Upper lobe of left lung (tissue), 4 donors: ENCODE measurements around the gene ARRB1.

Experiments used
- EP300 ChIP-seq, 4 donors: sonication (generic); formaldehyde crosslinking; IDR thresholded peaks; one replicate each; pipeline ENCODE4 v1.5.1; 2017; ENCODE audit warnings: antibody characterized with exemption in 4 of 4, control low read depth in 2 of 4
- POLR2A ChIP-seq, 4 donors: fragments of 450-650 bp; IDR thresholded peaks; one replicate each; pipeline ENCODE4 v1.5.1; 2016 to 2017; ENCODE audit warnings: antibody characterized with exemption in 4 of 4, mild to moderate bottlenecking in 2 of 4
- POLR2AphosphoS5 ChIP-seq, 2 donors: sonication (generic); formaldehyde crosslinking; IDR thresholded peaks; one replicate each; pipeline ENCODE4 v1.5.1; 2017; ENCODE audit warnings: antibody characterized with exemption in 2 of 2
- TF ChIP-seq, protein P1 (sequence below), 6 experiments: fragments of 450-650 bp in 4 of 6; fragments of 200-600 bp in 2 of 6; sonication (generic) in 2 of 6; IDR thresholded peaks; one replicate each; pipeline ENCODE4 v1.5.1; 2016 to 2019; ENCODE audit warnings: antibody characterized with exemption in 6 of 6

DNA sequence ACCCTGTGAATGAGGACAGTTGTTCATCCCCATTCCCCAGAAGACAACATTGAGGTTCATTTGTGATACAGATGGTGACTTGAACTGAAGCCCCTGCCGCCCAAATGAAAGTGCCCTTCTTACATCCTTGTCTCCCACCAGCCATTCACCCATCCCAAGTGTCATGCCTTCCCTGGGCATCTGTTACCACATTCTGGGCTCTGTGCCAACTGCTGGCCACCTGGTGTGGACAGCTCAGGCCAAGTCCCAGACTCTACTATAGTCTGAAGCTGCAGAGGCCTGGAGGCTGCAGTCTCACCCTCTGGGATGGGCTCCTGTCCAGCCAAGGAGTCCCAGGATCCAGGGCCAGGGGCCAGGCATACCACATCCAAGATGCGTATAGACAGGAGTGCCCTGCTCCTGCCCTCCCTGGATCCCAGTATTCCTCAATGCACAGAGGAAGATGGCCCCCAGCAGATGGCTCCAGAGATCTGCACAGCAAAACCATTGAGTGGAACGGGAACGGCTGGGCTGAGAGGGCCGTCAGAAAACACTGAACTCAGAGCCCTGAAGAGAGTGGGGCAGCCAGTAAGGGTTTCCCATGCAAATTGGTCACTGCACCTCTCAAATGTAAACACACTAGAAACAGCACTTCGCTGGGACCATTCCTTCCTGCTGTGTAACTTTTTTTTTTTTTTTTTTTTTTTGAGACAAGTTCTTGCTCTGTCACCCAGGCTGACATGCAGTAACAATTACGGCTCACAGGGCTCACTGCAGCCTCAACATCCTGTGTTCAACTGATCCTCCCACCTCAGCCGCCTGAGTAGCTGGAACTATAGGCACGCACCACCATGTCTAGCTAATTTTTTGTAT is 22.8 kb downstream of the ARRB1 start:
- TF ChIP-seq, protein P1, sequence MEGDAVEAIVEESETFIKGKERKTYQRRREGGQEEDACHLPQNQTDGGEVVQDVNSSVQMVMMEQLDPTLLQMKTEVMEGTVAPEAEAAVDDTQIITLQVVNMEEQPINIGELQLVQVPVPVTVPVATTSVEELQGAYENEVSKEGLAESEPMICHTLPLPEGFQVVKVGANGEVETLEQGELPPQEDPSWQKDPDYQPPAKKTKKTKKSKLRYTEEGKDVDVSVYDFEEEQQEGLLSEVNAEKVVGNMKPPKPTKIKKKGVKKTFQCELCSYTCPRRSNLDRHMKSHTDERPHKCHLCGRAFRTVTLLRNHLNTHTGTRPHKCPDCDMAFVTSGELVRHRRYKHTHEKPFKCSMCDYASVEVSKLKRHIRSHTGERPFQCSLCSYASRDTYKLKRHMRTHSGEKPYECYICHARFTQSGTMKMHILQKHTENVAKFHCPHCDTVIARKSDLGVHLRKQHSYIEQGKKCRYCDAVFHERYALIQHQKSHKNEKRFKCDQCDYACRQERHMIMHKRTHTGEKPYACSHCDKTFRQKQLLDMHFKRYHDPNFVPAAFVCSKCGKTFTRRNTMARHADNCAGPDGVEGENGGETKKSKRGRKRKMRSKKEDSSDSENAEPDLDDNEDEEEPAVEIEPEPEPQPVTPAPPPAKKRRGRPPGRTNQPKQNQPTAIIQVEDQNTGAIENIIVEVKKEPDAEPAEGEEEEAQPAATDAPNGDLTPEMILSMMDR (IDR thresholded peaks at IDR 0.05): peak; percentile 59 to 87 (median 72)
- TF ChIP-seq POLR2AphosphoS5 (IDR thresholded peaks at IDR 0.05): peak; percentile 14 to 50
- TF ChIP-seq EP300 (IDR thresholded peaks at IDR 0.05): peak in 1 of 4 donors; percentile 33
- TF ChIP-seq POLR2A (IDR thresholded peaks at IDR 0.05): no peak
